Astrocyte of the cerebellum (primary cell): ENCODE data around the gene NYAP1.

Experiments used
- DNase-seq: peaks from one replicate; pipeline ENCODE4 v3.0.0-alpha.2; 2011; ENCODE audit warnings: low read depth
- H3K4me3 ChIP-seq: 2 replicates; pipeline ENCODE4 v1.5.1; 2011; ENCODE audit warnings: mild to moderate bottlenecking, low read depth, low read length, moderate library complexity
- in situ Hi-C: cut with HindIII; loops from 2 replicates; pipeline ENCODE4 v1.10.0; 2017; ENCODE audit warnings: low sequenced_read_pairs
- TF ChIP-seq, protein P1 (sequence below): IDR thresholded peaks from 2 replicates; pipeline ENCODE4 v1.5.1; 2012; ENCODE audit warnings: low read length, low read depth, moderate library complexity, mild to moderate bottlenecking; ENCODE audit errors: missing control alignments

Gene NYAP1

DNA sequence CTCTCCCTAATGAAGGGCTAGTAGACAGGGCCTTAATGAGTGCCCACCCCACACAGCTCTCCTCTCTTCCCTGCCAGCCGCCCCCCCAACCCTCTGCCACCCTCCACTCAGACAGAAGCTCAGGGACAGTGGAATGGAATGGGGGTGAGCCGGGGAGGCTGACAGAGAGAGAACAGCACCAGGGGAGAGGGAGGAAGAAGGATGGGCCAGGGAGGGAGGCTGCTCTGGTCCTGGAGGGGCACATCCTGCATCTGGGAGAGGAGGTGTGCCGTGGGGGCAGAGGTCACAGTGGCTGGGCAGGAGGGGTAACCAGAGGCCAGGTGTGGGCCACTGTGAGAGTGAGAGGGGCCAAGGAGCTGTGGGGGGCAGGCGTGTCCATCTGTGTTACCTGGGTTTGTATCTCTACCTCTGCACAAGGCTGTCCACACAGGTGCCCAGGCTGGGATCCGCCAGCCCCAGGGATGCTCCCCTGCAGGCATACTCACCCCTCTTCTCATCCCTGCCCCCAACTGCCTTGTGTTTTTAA, 2.4 kb downstream of the NYAP1 start:
- no peak for DNase-seq
- in situ Hi-C loops: no loop called here
- TF ChIP-seq, protein P1, sequence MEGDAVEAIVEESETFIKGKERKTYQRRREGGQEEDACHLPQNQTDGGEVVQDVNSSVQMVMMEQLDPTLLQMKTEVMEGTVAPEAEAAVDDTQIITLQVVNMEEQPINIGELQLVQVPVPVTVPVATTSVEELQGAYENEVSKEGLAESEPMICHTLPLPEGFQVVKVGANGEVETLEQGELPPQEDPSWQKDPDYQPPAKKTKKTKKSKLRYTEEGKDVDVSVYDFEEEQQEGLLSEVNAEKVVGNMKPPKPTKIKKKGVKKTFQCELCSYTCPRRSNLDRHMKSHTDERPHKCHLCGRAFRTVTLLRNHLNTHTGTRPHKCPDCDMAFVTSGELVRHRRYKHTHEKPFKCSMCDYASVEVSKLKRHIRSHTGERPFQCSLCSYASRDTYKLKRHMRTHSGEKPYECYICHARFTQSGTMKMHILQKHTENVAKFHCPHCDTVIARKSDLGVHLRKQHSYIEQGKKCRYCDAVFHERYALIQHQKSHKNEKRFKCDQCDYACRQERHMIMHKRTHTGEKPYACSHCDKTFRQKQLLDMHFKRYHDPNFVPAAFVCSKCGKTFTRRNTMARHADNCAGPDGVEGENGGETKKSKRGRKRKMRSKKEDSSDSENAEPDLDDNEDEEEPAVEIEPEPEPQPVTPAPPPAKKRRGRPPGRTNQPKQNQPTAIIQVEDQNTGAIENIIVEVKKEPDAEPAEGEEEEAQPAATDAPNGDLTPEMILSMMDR: no peak
- H3K4me3 ChIP-seq: no peak overlapping the region

DNA sequence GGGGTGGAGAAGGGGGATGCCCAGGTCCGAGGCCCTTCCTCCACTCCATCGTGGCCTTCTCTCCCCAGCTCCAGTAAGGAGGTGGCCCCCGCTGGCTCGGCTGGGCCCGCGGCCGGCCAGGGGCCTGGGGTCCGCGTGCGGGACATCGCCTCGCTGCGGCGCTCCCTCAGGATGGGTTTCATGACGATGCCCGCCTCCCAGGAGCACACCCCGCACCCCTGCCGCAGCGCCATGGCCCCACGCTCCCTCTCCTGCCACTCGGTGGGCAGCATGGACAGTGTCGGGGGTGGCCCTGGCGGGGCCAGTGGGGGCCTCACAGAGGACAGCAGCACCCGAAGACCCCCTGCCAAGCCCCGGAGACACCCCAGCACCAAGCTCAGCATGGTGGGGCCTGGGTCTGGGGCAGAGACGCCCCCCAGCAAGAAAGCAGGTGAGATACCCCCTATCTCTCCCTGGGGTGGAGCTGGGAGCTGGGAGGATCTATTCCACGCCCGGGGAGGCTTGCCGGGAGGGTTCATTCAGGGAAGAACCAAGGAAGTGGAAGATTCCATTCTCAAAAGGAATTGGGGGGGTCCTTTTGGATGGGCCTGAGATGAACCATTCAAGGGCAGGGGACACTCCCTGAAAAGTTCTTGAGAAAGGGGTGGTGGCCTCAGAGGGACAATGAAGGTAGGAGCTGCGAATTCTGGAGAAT, 3.2 kb downstream of the NYAP1 start:
- TF ChIP-seq, protein P1: no peak
- DNase-seq: no peak
- in situ Hi-C loops: no loop called here

DNA sequence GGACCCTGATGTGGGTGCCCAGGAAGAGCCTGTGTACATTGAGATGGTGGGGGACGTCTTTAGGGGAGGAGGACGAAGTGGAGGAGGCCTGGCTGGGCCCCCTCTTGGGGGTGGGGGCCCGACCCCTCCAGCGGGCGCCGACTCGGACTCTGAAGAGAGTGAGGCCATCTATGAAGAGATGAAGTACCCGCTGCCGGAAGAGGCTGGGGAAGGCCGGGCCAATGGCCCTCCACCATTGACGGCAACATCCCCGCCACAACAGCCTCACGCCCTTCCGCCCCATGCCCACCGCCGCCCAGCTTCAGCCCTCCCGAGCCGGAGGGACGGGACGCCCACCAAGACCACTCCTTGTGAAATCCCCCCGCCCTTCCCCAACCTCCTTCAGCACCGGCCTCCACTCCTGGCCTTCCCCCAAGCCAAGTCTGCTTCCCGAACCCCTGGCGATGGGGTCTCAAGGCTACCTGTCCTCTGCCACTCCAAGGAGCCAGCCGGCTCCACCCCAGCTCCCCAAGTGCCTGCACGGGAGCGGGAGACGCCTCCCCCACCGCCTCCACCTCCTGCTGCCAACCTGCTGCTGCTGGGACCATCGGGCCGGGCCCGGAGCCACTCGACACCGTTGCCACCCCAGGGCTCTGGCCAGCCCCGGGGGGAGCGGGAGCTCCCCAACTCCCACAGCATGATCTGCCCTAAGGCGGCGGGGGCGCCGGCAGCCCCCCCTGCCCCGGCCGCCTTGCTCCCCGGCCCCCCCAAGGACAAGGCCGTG, 4.8 kb downstream of the NYAP1 start:
- in situ Hi-C loops: no loop called here

More for the DNA sequence above, 3.2 kb downstream of the NYAP1 start:
- no peak overlapping the region for H3K4me3 ChIP-seq

DNA sequence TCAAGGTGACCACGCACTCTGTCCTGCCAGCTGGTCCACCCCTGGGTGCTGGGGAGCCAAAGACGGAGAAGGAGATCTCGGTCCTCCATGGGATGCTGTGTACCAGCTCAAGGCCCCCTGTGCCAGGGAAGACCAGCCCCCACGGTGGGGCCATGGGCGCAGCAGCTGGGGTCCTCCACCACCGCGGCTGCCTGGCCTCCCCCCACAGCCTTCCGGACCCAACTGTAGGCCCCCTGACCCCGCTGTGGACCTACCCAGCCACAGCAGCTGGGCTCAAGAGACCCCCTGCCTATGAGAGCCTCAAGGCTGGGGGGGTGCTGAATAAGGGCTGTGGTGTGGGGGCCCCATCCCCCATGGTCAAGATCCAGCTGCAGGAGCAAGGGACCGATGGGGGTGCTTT, 5.4 kb downstream of the NYAP1 start:
- no peak for DNase-seq
- in situ Hi-C loops: no loop called here
- no peak overlapping the region for H3K4me3 ChIP-seq
- TF ChIP-seq, protein P1: no peak

More for the DNA sequence above, 4.8 kb downstream of the NYAP1 start:
- no peak overlapping the region for H3K4me3 ChIP-seq
- no peak for DNase-seq
- TF ChIP-seq, protein P1: no peak

DNA sequence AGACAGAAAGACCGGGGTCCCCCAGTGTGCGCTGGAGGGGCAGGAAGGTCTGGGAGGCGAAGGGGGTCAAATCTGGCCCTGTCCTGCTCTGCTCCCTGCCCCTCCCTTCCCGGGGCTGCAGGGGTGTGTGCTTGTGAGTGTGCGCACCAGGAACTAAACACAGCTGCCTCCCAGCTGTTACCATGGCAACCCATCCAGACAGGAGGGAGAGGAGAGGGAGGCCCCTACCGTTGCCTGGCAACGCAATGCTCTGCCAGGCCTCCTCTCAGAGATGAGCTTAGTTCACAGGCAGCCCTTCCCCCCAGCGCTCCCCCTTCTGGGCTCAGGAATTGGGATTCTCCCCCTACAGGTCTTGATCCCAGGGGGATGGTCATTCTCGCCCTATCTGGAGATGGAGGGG, 6.1 kb downstream of the NYAP1 start:
- in situ Hi-C loops: no loop called here

DNA sequence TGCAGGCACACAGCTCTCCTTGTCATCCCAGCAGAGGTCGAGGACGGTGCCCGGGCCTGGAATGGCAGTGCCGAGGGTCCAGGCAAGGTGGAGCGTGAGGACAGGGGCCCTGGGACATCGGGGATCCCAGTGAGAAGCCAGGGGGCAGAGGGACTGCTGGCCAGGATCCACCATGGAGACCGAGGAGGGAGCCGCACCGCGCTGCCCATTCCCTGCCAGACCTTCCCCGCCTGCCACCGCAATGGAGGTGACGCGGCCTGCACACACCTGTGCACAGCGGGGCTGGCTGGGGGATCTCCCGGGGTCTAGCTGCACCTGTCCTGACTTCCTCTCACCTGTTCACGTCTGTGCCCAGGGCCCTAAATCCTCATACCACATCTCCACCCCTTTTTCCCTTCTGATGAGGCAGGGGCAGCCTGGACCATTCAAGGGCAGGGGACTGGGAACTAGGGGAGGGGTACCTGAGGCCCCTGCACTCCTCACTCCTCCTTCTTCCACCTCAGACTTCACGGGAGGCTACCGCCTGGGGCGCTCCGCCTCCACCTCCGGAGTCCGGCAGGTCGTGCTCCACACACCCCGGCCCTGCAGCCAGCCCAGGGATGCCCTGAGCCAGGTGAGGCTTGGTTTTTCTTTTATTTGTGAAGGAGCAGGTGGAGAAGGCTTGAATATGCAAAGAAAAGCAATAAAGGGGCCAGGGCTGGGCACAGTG, 6.9 kb downstream of the NYAP1 start:
- no peak overlapping the region for H3K4me3 ChIP-seq
- TF ChIP-seq, protein P1: no peak
- in situ Hi-C loops: no loop called here
- DNase-seq: no peak

More for the DNA sequence above, 6.1 kb downstream of the NYAP1 start:
- TF ChIP-seq, protein P1: no peak
- no peak overlapping the region for H3K4me3 ChIP-seq
- DNase-seq: peak; percentile 64
